CD4-positive, alpha-beta T cell treated with Interleukin-4 for 1 hour (primary cell): ENCODE results near the gene CCRL2.
"Not testable (repeated sequence)": the region's sequence is repeated elsewhere in the genome, so short reads cannot be mapped to it uniquely, and the experiment has no call there.

Experiments used
- DNase-seq, 2 donors: peaks; one replicate each; pipeline ENCODE4 v3.0.0-alpha.2; 2020 to 2022

The CCRL2 gene

GRCh38 chr3:46380471-46381221, 26.4 kb upstream of the CCRL2 start:
- DNase-seq, result no peak

GRCh38 chr3:46381625-46382024, 25.4 kb upstream of the CCRL2 start:
- no peak for DNase-seq

DNA sequence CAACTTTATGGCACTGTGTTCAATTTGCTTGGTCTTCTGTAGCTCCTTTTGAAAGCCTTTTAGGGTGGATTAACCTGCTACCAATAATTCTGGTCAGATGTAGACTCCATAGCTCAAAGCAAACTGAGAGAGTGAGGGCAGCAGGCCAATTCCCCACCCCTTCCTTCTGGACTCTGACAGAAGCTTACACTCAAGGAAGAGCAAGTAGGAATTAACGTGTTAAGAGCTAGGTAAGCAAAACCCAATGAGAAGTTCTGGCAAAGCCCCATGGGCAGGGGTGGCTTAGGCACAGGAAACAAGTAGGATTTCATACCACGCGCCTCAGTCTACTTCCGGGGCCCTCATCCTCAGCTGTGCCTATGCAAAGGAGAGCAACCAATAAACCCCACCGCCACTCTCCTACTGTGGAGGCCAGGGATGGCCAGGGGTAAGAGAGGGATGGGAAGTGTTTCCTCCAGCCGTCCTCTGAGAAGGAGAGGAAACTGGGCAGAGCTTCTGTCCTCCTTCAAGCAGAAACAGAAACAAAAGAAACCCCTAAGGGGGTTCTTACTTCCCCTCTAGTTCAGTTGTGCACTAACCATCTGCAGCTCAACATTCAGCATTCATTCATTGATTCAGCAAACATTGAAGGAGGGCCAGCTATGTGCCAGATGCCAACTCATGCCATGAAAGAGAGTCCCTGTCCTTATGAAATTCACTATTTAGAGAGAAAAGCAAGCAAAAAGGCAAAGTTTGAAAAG, 23.7 kb upstream of the CCRL2 start:
- no peak for DNase-seq

GRCh38 chr3:46383951-46384330, 23.1 kb upstream of the CCRL2 start:
- DNase-seq, result no peak

GRCh38 chr3:46386205-46386604, 20.9 kb upstream of the CCRL2 start:
- no peak for DNase-seq

DNA sequence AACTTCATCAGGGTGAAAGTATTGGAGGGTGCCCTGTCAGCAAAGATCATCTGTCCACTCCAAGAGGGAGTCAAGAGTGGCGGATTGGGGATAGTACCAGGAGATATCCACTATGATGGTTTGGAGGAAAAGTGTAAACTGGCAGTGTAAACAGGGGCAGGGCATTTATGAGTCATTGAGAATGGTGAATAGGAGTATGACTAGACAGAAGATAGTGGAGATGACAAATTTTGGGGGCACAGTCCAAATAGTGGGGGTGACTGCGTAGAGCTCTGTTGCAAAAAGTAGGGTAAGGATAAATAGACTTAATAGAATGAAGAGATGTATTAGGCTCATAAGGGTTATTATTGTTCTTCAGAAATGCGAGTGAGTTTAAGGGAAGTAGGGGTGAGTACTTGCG, 18.2 kb upstream of the CCRL2 start:
- not testable (repeated sequence) for DNase-seq

DNA sequence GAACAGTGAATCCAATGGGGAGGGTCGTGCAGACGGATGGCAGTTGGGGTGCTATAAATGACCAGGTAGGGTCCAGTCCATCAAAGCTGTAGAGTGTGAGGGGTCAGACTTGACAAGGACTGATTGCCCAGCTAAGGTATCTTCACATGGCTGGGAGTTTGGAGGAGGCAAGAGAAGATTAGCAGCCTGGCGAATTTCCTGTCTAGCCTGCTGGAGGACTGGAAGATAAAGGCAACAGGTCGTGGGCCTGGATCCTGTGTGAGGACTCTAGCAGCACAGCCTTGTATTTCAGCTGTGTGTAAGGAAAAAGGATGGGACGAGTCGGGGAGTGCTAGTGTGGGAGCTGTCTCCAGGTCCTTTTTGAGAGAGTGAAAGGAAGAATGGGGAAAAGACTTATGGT, 17.8 kb upstream of the CCRL2 start:
- DNase-seq, result no peak

- not testable (repeated sequence) for DNase-seq
These were observed 15.5 kb upstream of the CCRL2 start for GRCh38 chr3:46391526-46391925.

DNA sequence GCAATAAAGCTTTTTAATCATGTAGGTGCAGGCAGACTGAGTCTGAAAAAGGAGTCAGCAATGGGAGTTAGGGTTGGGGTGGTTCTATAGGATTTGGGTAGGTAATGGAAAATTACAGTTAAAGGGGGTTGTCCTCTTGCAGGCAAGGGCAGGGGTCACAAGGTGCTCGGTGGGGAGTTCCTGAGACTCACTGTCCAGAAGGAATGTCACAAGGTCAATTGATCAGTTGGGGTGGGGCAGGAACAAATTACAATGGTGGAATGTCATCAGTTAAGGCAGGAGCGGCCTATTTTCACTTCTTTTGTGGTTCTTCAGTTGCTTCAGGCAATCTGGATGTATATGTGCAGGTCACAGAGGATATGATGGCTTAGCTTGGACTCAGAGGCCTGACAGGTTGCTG, 14.0 kb upstream of the CCRL2 start:
- no peak for DNase-seq

GRCh38 chr3:46393554-46394434, 13.3 kb upstream of the CCRL2 start:
- no peak for DNase-seq

DNA sequence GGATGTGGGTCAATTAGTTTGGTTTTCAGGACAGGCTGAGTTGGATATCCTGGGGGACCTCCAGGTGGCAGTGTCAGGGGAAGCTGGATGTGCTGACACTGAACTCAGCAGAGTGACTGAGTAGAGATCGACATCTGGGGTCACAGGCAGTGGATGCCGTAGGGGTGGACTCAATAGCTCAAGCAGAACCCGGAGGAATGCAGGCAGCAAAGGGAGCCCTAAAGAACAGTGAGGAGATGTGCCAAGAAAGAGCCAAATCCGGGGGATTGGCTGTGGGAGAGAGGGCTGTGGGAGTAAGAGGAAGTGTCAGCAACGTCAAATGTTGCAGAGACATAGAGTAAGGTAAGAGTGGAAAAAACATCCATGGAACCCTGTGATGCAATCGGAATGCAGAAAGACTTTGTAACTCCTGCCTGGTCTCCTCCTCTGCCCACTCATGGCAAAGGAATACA, 11.8 kb upstream of the CCRL2 start:
- no peak for DNase-seq

GRCh38 chr3:46395766-46396530, 11.1 kb upstream of the CCRL2 start:
- DNase-seq, result peak in 1 of 2 donors; percentile 41

- no peak for DNase-seq
These were observed 9.9 kb upstream of the CCRL2 start for GRCh38 chr3:46397111-46397510.

- DNase-seq, result no peak
These were observed 8.7 kb upstream of the CCRL2 start for GRCh38 chr3:46398186-46398955.

DNA sequence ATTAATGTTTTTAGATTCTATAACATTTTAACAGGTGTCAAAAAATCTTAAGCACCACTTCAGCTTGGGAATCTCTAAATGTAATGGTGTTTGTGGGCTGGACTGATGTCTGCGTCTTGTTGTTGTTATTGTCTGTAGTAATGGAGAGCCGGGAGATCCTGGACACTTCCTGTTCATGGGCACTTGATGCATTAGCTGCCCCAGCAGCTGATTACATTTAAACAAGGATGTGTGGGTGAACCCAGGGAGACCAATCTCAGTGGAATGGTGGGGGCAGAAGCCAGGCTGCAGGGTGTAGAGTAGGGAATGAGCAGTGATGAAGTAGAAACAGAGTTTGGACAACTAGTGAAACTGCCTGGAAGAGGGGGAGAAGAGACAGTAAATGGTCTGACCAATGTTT, 8.0 kb upstream of the CCRL2 start:
- no peak for DNase-seq

- no peak for DNase-seq
These were observed 7.5 kb upstream of the CCRL2 start for GRCh38 chr3:46399557-46399956.

DNA sequence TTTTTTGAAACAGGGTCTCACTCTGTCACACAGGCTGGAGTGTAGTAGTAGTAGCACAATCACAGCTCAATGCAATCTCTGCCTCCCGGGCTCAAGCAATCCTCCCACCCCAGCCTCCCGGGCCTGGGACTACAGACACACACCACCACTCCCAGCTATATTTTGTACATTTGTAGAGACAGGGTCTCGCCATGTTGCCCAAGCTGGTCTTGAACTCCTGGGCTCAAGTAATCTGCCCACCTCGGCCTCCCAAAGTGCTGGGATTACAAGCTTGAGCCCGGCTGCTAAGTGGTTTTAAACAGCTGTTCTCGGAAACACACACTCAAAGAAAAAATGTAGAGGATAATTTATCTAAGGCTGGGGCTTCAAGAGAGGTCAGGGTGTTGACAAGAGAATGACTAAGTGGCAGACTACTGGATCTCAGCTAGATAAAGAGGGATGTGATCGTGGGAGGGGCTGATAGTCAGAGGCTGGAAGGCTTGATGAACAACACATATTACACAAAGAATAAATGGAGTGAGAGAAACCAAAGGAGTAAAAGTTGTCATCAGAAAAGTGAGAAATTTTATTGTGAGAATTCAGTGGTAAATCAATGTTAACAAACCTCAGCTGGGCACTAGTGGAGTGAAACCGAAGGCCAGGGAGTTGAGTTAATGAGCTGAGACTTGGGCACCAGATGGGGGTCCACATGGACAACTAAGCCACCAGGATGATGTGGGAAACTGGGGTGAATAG, 6.9 kb upstream of the CCRL2 start:
- no peak for DNase-seq

DNA sequence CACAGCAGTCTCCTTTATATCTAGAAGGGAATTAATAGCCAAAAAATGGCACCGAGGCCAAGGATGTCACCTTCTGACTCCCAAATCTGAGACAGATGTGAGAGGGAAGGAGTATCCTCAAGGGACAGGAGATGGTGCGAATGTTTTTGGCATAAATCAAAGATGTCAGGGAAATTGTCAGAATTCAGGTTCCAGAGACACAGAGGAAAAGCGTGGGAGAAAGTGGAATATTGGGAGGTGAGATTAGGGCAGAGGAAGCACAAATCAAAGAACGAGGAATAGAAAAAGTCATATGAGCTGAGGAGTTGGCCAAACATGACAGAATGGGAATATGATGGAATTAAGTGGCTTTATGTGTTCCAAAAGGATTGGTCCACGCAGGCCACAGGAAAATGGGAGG, 6.2 kb upstream of the CCRL2 start:
- DNase-seq, result no peak

DNA sequence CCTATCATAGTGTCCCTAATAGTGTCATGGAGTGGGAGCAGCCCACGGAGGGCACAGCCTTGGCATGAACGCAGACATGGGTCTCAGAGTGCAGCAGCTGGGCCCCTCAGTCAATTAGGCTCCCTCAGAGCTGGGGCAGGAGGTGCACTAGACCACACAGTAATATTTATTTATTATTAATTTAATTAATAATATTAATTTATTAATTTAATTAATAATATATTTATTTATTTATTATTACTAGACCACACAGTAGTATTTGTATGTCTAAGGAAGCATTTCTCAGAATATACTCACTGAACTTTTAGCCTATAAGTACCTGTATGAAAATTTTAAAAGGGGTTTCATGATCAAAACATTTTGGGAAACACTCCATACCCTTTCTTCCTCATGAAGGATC, 5.5 kb upstream of the CCRL2 start:
- no peak for DNase-seq

DNA sequence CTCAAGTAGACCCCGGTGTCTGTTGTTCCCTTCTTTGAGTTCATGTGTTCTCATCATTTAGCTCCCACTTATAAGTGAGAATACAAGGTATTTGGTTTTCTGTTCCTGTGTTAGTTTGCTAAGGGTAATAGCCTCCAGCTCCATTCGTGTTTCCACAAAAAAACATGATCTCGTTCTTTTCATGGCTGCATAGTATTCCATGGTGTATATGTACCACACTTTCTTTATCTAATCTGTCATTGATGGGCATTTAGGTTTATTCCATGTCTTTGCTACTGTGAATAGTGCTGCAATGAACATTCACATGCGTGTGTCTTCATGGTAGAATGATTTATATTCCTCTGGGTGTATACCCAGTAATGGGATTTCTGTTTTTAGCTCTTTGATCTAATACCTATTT, 4.2 kb upstream of the CCRL2 start:
- DNase-seq, result not testable (repeated sequence)
